IMR-90 (cell line): Measurements from ENCODE around the gene TXNDC12. TPM values are rescaled to one million over a fixed set of nuclear protein-coding genes. Genes with fewer than 3 reads are reported as not detected.

Source experiments
- ATAC-seq: fragments of 200-7000 bp; cut with Tn5 transposase; 2 replicates; pipeline ENCODE4 v1.9.1; 2020; ENCODE audit warnings: low read depth, mild to moderate bottlenecking, moderate library complexity
- BruUV-seq: library from RNA; stranded (reverse); fragments of 400-500 nt; replicated peaks from 2 replicates; lab custom pipeline; 2021; lab: Mats Ljungman, UMichigan
- CTCF ChIA-PET: fragments of 300-600 bp; formaldehyde crosslinking; extraction: SDS; loops from one replicate; lab custom pipeline; 2021; ENCODE audit warnings: antibody characterized with exemption; lab: Yijun Ruan, JAX
- POLR2A ChIA-PET: fragments of 300-600 bp; sonication (Branson Sonifier 250); formaldehyde crosslinking; loops from one replicate; lab custom pipeline; 2022; ENCODE audit warnings: antibody characterized with exemption; ENCODE audit not compliant: unreplicated experiment; lab: Charles Lee
- DNase-seq: peaks from one replicate; pipeline ENCODE4 v3.0.0; 2013
- H2AFZ ChIP-seq: replicated peaks from 2 replicates; pipeline ENCODE3; 2013; ENCODE audit warnings: low read length, mild to moderate bottlenecking; ENCODE audit not compliant: poor library complexity
- H2AK5ac ChIP-seq: 2 replicates; pipeline ENCODE4 v1.6.1; 2013; ENCODE audit warnings: low read depth, low read length, inconsistent platforms
- H2AK9ac ChIP-seq: replicated peaks from 2 replicates; pipeline ENCODE3; 2013; ENCODE audit warnings: mild to moderate bottlenecking, low read depth, low read length, moderate library complexity; ENCODE audit not compliant: poor library complexity
- H2BK120ac ChIP-seq: 2 replicates; pipeline ENCODE4 v1.6.1; 2013; ENCODE audit warnings: low read depth, low read length, inconsistent platforms
- H2BK15ac ChIP-seq: 3 replicates; pipeline ENCODE4 v1.6.1; 2013; ENCODE audit warnings: low read depth, low read length, inconsistent platforms
- H2BK20ac ChIP-seq: 2 replicates; pipeline ENCODE4 v1.6.1; 2013; ENCODE audit warnings: low read depth, mild to moderate bottlenecking, inconsistent platforms, low read length, moderate library complexity
- H2BK5ac ChIP-seq: 2 replicates; pipeline ENCODE4 v1.6.1; 2013; ENCODE audit warnings: mild to moderate bottlenecking, low read depth, low read length, inconsistent platforms; ENCODE audit not compliant: poor library complexity, severe bottlenecking
- H3K14ac ChIP-seq: replicated peaks from 2 replicates; pipeline ENCODE4 v1.6.1; 2013; ENCODE audit warnings: low read depth, low read length, inconsistent platforms
- H3K18ac ChIP-seq: 2 replicates; pipeline ENCODE4 v1.6.1; 2013; ENCODE audit warnings: low read depth, low read length, control low read depth
- H3K23ac ChIP-seq: 2 replicates; pipeline ENCODE4 v1.6.1; 2013; ENCODE audit warnings: low read depth, low read length, inconsistent platforms
- H3K27ac ChIP-seq: 2 replicates; pipeline ENCODE4 v1.5.1; 2013; ENCODE audit warnings: mild to moderate bottlenecking, control low read depth, low read length; ENCODE audit not compliant: insufficient read depth
- H3K27me3 ChIP-seq: 2 replicates; pipeline ENCODE4 v1.6.1; 2013; ENCODE audit warnings: low read length; ENCODE audit not compliant: control insufficient read depth, insufficient read depth
- H3K36me3 ChIP-seq: 2 replicates; pipeline ENCODE4 v1.6.1; 2013; ENCODE audit warnings: low read length, mixed read lengths; ENCODE audit not compliant: control insufficient read depth, insufficient read depth
- H3K4ac ChIP-seq: 2 replicates; pipeline ENCODE4 v1.6.1; 2013; ENCODE audit warnings: low read depth, low read length, inconsistent platforms
- H3K4me1 ChIP-seq: 2 replicates; pipeline ENCODE4 v1.6.1; 2013; ENCODE audit warnings: low read length, mixed read lengths; ENCODE audit not compliant: control insufficient read depth, insufficient read depth
- H3K4me2 ChIP-seq: 2 replicates; pipeline ENCODE4 v1.6.1; 2013; ENCODE audit warnings: low read depth, mild to moderate bottlenecking, control low read depth, low read length, moderate library complexity
- H3K4me3 ChIP-seq: 2 replicates; pipeline ENCODE4 v1.5.1; 2013; ENCODE audit warnings: low read depth, mild to moderate bottlenecking, control low read depth, low read length, moderate library complexity; ENCODE audit not compliant: insufficient read depth
- H3K56ac ChIP-seq: 2 replicates; pipeline ENCODE4 v1.6.1; 2013; ENCODE audit warnings: low read length, inconsistent platforms; ENCODE audit not compliant: insufficient read depth; ENCODE audit errors: extremely low read depth
- H3K79me1 ChIP-seq, 2 experiments: 2 replicates each; pipeline ENCODE4 v1.6.1; 2013; ENCODE audit warnings: low read length in 2 of 2, inconsistent platforms in 1 of 2, low read depth in 1 of 2
- H3K9ac ChIP-seq: 2 replicates; pipeline ENCODE4 v1.6.1; 2013; ENCODE audit warnings: low read depth, low read length, control low read depth
- H3K9me1 ChIP-seq: 2 replicates; pipeline ENCODE4 v1.6.1; 2013; ENCODE audit warnings: low read length, inconsistent platforms; ENCODE audit not compliant: insufficient read depth
- H3K9me3 ChIP-seq: 2 replicates; pipeline ENCODE4 v1.6.1; 2013; ENCODE audit warnings: low read length; ENCODE audit not compliant: control insufficient read depth, insufficient read depth
- H4K20me1 ChIP-seq: 2 replicates; pipeline ENCODE4 v1.6.1; 2013; ENCODE audit warnings: low read length, inconsistent platforms; ENCODE audit not compliant: insufficient read depth
- H4K5ac ChIP-seq: 2 replicates; pipeline ENCODE4 v1.6.1; 2013; ENCODE audit warnings: mild to moderate bottlenecking, low read depth, low read length, control low read depth
- H4K8ac ChIP-seq, 2 experiments: 2 replicates each; pipeline ENCODE4 v1.6.1; 2013; ENCODE audit warnings: low read depth in 2 of 2, low read length in 2 of 2, control low read depth in 1 of 2, inconsistent platforms in 1 of 2
- H4K91ac ChIP-seq: 2 replicates; pipeline ENCODE4 v1.6.1; 2013; ENCODE audit warnings: low read depth, low read length, inconsistent platforms; ENCODE audit not compliant: insufficient read depth
- BHLHE40 ChIP-seq: fragments of 150-350 bp; IDR thresholded peaks from 2 replicates; pipeline ENCODE4 v1.6.1; 2016; ENCODE audit warnings: mild to moderate bottlenecking, low read depth, low read length
- CHD1 ChIP-seq: IDR thresholded peaks from 2 replicates; pipeline ENCODE4 v1.6.1; 2012; ENCODE audit warnings: low read depth, low read length, improper control_type of control experiment
- NFE2L2 ChIP-seq: fragments of 150-350 bp; IDR thresholded peaks from 2 replicates; pipeline ENCODE4 v1.6.1; 2016; ENCODE audit warnings: low read depth, mild to moderate bottlenecking, low read length
- POLR2A ChIP-seq: IDR thresholded peaks from 2 replicates; pipeline ENCODE4 v1.6.1; 2012; ENCODE audit warnings: mild to moderate bottlenecking, low read depth, low read length
- RCOR1 ChIP-seq: IDR thresholded peaks from 2 replicates; pipeline ENCODE4 v1.6.1; 2012; ENCODE audit warnings: mild to moderate bottlenecking, low read length, improper control_type of control experiment; ENCODE audit not compliant: insufficient replicate concordance
- SMC3 ChIP-seq: fragments of 150-350 bp; IDR thresholded peaks from 2 replicates; pipeline ENCODE4 v1.6.1; 2016; ENCODE audit warnings: low read depth, mild to moderate bottlenecking, antibody characterized with exemption, low read length, moderate library complexity
- WGBS, 2 experiments: methylation state at CpG; one replicate each; pipeline versions ENCODE4 v1.1.5 to v1.1.7; 2013; ENCODE audit warnings: missing lambda C conversion rate in 2 of 2; ENCODE audit not compliant: insufficient read length in 1 of 2; ENCODE audit errors: extremely low coverage in 2 of 2; 5-methylcytosine and 5-hydroxymethylcytosine counted together
- dilution Hi-C: fragments of 300-500 bp; cut with HindIII; formaldehyde crosslinking; loops from one replicate; pipeline ENCODE4 v1.14.3; 2018; ENCODE audit warnings: low sequenced_read_pairs; ENCODE audit not compliant: unreplicated experiment
- in situ Hi-C: fragments of 300-500 bp; cut with MboI; formaldehyde crosslinking; loops from 3 replicates; pipeline ENCODE4 v1.14.3; 2019; ENCODE audit warnings: low sequenced_read_pairs, inconsistent platforms, mixed read lengths
- intact Hi-C: fragments of 100-400 bp; cut with micrococcal nuclease; formaldehyde crosslinking; loops from 2 replicates; pipeline ENCODE4 v1.10.0; 2022
- polyA plus RNA-seq, 3 experiments: library from polyadenylated mRNA; depleted of rRNA; stranded (reverse); fragments of >200 nt; gene quantifications; 2 replicates each; pipeline ENCODE4 v1.2.3, GENCODE V29; 2012; ENCODE audit warnings: low replicate concordance in 1 of 3
- total RNA-seq: library from RNA; depleted of rRNA; stranded (reverse); fragments of >200 nt; gene quantifications from 2 replicates; pipeline ENCODE4 v1.2.3, GENCODE V29; 2012

Gene TXNDC12
- total and polyA plus RNA-seq, 2 of the 4 experiments (the other 2 are of a cell fraction) = 24.4 to 29.9 TPM

DNA sequence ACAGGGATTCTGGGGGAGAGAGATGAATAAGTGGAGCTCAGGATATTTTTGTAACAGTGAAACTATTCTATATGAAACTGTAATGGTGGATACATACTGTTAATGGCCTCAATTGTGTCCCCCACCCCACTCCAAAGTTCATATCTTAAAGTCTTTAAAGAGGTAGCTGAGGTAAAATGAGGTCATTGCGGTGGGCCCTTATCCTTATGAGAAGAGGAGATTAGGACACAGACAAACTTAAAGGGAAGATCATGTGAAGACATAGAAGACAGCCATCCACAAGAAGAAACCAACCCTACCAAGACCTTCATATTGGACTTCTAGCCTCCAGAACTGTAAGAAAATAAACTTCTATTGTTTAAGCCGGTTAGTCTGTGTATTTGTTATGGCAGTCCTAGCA, 9.8 kb downstream of the TXNDC12 start:
- Histone ChIP-seq H3K79me1 (peaks cover 53 to 58% of the 10 kb centered on the region in 2 experiments), H3K14ac (no peak overlapping the region), H2BK120ac (no peak overlapping the region), H3K9me1 (peaks cover 5% of the 10 kb centered on the region; the same call in 1 of the 2 replicates), H3K4me2 (no peak overlapping the region), H3K4me3 (no peak overlapping the region), H3K4me1 (peaks cover 2% of the 10 kb centered on the region; the same call in 1 of the 2 replicates), H3K9ac (no peak overlapping the region), H3K27ac (no peak overlapping the region), H2AFZ (no peak overlapping the region), H2BK20ac (no peak overlapping the region), H3K27me3 (no peaks in the 10 kb centered on the region), H2BK5ac (no peak overlapping the region), H2AK5ac (no peak overlapping the region), H3K36me3 (peaks cover 11% of the 10 kb centered on the region), H3K18ac (no peak overlapping the region), H3K4ac (no peak overlapping the region), H4K20me1 (peaks cover 5% of the 10 kb centered on the region), H3K9me3 (no peaks in the 10 kb centered on the region), H4K8ac (no peak overlapping the region), H3K56ac (no peak overlapping the region), H4K91ac (no peak overlapping the region), H2AK9ac (no peak overlapping the region), H2BK15ac (no peak overlapping the region), H4K5ac (no peak overlapping the region), H3K23ac (no peak overlapping the region)
- intact Hi-C loops = no loop called here
- no peak for DNase-seq
- no peak for ATAC-seq
- dilution Hi-C loops = no loop called here
- TF ChIP-seq RCOR1 (no peak), NFE2L2 (no peak), SMC3 (no peak), CHD1 (no peak), POLR2A (no peak), BHLHE40 (no peak)
- in situ Hi-C loops = no loop called here
- ChIA-PET POLR2A (no interaction called here), CTCF (no interaction called here)
- no CpG with 5 or more reads among the region's 2 CpGs for WGBS, 2 experiments
- BruUV-seq = no TSS peak
